ENCODE results near the gene PIERCE2.

PIERCE2 gene

GRCh38 chr15:55468321-55468720 is 60.0 kb downstream of the PIERCE2 start:
- no peak for TF ChIP-seq CTCF (IDR thresholded peaks at IDR 0.05)
- no peaks in the 10 kb centered on the region for H3K36me3 ChIP-seq
- no peak overlapping the region for H3K4me3 ChIP-seq (ENCODE audit: low read depth in 1 of 2, low read length in 1 of 2)
- no peak overlapping the region for H3K27ac ChIP-seq
- H3K27me3 ChIP-seq = no peaks in the 10 kb centered on the region
- H3K4me1 ChIP-seq (ENCODE audit: control insufficient read depth in 1 of 2, insufficient read depth in 1 of 2, low read depth in 1 of 2, low read length in 1 of 2) = no peaks in the 10 kb centered on the region
- H3K9me3 ChIP-seq = no peaks in the 10 kb centered on the region
